IMR-90 (cell line): ENCODE measurements around the gene TEX101. TPM values are rescaled to one million over a fixed set of nuclear protein-coding genes. Genes with fewer than 3 reads are reported as not detected.

Source experiments
- ATAC-seq: fragments of 200-7000 bp; cut with Tn5 transposase; 2 replicates; pipeline ENCODE4 v1.9.1; 2020; ENCODE audit warnings: low read depth, mild to moderate bottlenecking, moderate library complexity
- BruUV-seq: library from RNA; stranded (reverse); fragments of 400-500 nt; replicated peaks from 2 replicates; lab custom pipeline; 2021; lab: Mats Ljungman, UMichigan
- CTCF ChIA-PET: fragments of 300-600 bp; formaldehyde crosslinking; extraction: SDS; loops from one replicate; lab custom pipeline; 2021; ENCODE audit warnings: antibody characterized with exemption; lab: Yijun Ruan, JAX
- POLR2A ChIA-PET: fragments of 300-600 bp; sonication (Branson Sonifier 250); formaldehyde crosslinking; loops from one replicate; lab custom pipeline; 2022; ENCODE audit warnings: antibody characterized with exemption; ENCODE audit not compliant: unreplicated experiment; lab: Charles Lee
- DNase-seq: peaks from one replicate; pipeline ENCODE4 v3.0.0; 2013
- H2AFZ ChIP-seq: replicated peaks from 2 replicates; pipeline ENCODE3; 2013; ENCODE audit warnings: low read length, mild to moderate bottlenecking; ENCODE audit not compliant: poor library complexity
- H2AK5ac ChIP-seq: 2 replicates; pipeline ENCODE4 v1.6.1; 2013; ENCODE audit warnings: low read depth, low read length, inconsistent platforms
- H2AK9ac ChIP-seq: replicated peaks from 2 replicates; pipeline ENCODE3; 2013; ENCODE audit warnings: mild to moderate bottlenecking, low read depth, low read length, moderate library complexity; ENCODE audit not compliant: poor library complexity
- H2BK120ac ChIP-seq: 2 replicates; pipeline ENCODE4 v1.6.1; 2013; ENCODE audit warnings: low read depth, low read length, inconsistent platforms
- H2BK15ac ChIP-seq: 3 replicates; pipeline ENCODE4 v1.6.1; 2013; ENCODE audit warnings: low read depth, low read length, inconsistent platforms
- H2BK20ac ChIP-seq: 2 replicates; pipeline ENCODE4 v1.6.1; 2013; ENCODE audit warnings: low read depth, mild to moderate bottlenecking, inconsistent platforms, low read length, moderate library complexity
- H2BK5ac ChIP-seq: 2 replicates; pipeline ENCODE4 v1.6.1; 2013; ENCODE audit warnings: mild to moderate bottlenecking, low read depth, low read length, inconsistent platforms; ENCODE audit not compliant: poor library complexity, severe bottlenecking
- H3K14ac ChIP-seq: replicated peaks from 2 replicates; pipeline ENCODE4 v1.6.1; 2013; ENCODE audit warnings: low read depth, low read length, inconsistent platforms
- H3K18ac ChIP-seq: 2 replicates; pipeline ENCODE4 v1.6.1; 2013; ENCODE audit warnings: low read depth, low read length, control low read depth
- H3K23ac ChIP-seq: 2 replicates; pipeline ENCODE4 v1.6.1; 2013; ENCODE audit warnings: low read depth, low read length, inconsistent platforms
- H3K27ac ChIP-seq: 2 replicates; pipeline ENCODE4 v1.5.1; 2013; ENCODE audit warnings: mild to moderate bottlenecking, control low read depth, low read length; ENCODE audit not compliant: insufficient read depth
- H3K27me3 ChIP-seq: 2 replicates; pipeline ENCODE4 v1.6.1; 2013; ENCODE audit warnings: low read length; ENCODE audit not compliant: control insufficient read depth, insufficient read depth
- H3K36me3 ChIP-seq: 2 replicates; pipeline ENCODE4 v1.6.1; 2013; ENCODE audit warnings: low read length, mixed read lengths; ENCODE audit not compliant: control insufficient read depth, insufficient read depth
- H3K4ac ChIP-seq: 2 replicates; pipeline ENCODE4 v1.6.1; 2013; ENCODE audit warnings: low read depth, low read length, inconsistent platforms
- H3K4me1 ChIP-seq: 2 replicates; pipeline ENCODE4 v1.6.1; 2013; ENCODE audit warnings: low read length, mixed read lengths; ENCODE audit not compliant: control insufficient read depth, insufficient read depth
- H3K4me2 ChIP-seq: 2 replicates; pipeline ENCODE4 v1.6.1; 2013; ENCODE audit warnings: low read depth, mild to moderate bottlenecking, control low read depth, low read length, moderate library complexity
- H3K4me3 ChIP-seq: 2 replicates; pipeline ENCODE4 v1.5.1; 2013; ENCODE audit warnings: low read depth, mild to moderate bottlenecking, control low read depth, low read length, moderate library complexity; ENCODE audit not compliant: insufficient read depth
- H3K56ac ChIP-seq: 2 replicates; pipeline ENCODE4 v1.6.1; 2013; ENCODE audit warnings: low read length, inconsistent platforms; ENCODE audit not compliant: insufficient read depth; ENCODE audit errors: extremely low read depth
- H3K79me1 ChIP-seq, 2 experiments: 2 replicates each; pipeline ENCODE4 v1.6.1; 2013; ENCODE audit warnings: low read length in 2 of 2, inconsistent platforms in 1 of 2, low read depth in 1 of 2
- H3K9ac ChIP-seq: 2 replicates; pipeline ENCODE4 v1.6.1; 2013; ENCODE audit warnings: low read depth, low read length, control low read depth
- H3K9me1 ChIP-seq: 2 replicates; pipeline ENCODE4 v1.6.1; 2013; ENCODE audit warnings: low read length, inconsistent platforms; ENCODE audit not compliant: insufficient read depth
- H3K9me3 ChIP-seq: 2 replicates; pipeline ENCODE4 v1.6.1; 2013; ENCODE audit warnings: low read length; ENCODE audit not compliant: control insufficient read depth, insufficient read depth
- H4K20me1 ChIP-seq: 2 replicates; pipeline ENCODE4 v1.6.1; 2013; ENCODE audit warnings: low read length, inconsistent platforms; ENCODE audit not compliant: insufficient read depth
- H4K5ac ChIP-seq: 2 replicates; pipeline ENCODE4 v1.6.1; 2013; ENCODE audit warnings: mild to moderate bottlenecking, low read depth, low read length, control low read depth
- H4K8ac ChIP-seq, 2 experiments: 2 replicates each; pipeline ENCODE4 v1.6.1; 2013; ENCODE audit warnings: low read depth in 2 of 2, low read length in 2 of 2, control low read depth in 1 of 2, inconsistent platforms in 1 of 2
- H4K91ac ChIP-seq: 2 replicates; pipeline ENCODE4 v1.6.1; 2013; ENCODE audit warnings: low read depth, low read length, inconsistent platforms; ENCODE audit not compliant: insufficient read depth
- BHLHE40 ChIP-seq: fragments of 150-350 bp; IDR thresholded peaks from 2 replicates; pipeline ENCODE4 v1.6.1; 2016; ENCODE audit warnings: mild to moderate bottlenecking, low read depth, low read length
- CEBPB ChIP-seq: IDR thresholded peaks from 2 replicates; pipeline ENCODE4 v1.6.1; 2012; ENCODE audit warnings: low read depth, low read length, improper control_type of control experiment
- CTCF ChIP-seq: conservative IDR thresholded peaks from 2 replicates; pipeline ENCODE4 v1.5.1; 2012; ENCODE audit warnings: mild to moderate bottlenecking, low read depth, low read length, improper control_type of control experiment
- FOS ChIP-seq: fragments of 150-350 bp; IDR thresholded peaks from 2 replicates; pipeline ENCODE4 v1.6.1; 2016; ENCODE audit warnings: low read depth, low read length
- MAFK ChIP-seq: IDR thresholded peaks from 2 replicates; pipeline ENCODE4 v1.6.1; 2012; ENCODE audit warnings: low read depth, low read length, improper control_type of control experiment
- MAZ ChIP-seq: IDR thresholded peaks from 2 replicates; pipeline ENCODE4 v1.6.1; 2012; ENCODE audit warnings: low read depth, mild to moderate bottlenecking, low read length, improper control_type of control experiment, moderate library complexity, borderline replicate concordance
- RFX5 ChIP-seq: IDR thresholded peaks from 2 replicates; pipeline ENCODE4 v1.8.0; 2012; ENCODE audit warnings: low read depth, mild to moderate bottlenecking, low read length, moderate library complexity
- SMC3 ChIP-seq: fragments of 150-350 bp; IDR thresholded peaks from 2 replicates; pipeline ENCODE4 v1.6.1; 2016; ENCODE audit warnings: low read depth, mild to moderate bottlenecking, antibody characterized with exemption, low read length, moderate library complexity
- USF2 ChIP-seq: fragments of 150-350 bp; IDR thresholded peaks from 2 replicates; pipeline ENCODE4 v1.6.1; 2017; ENCODE audit warnings: mild to moderate bottlenecking, antibody characterized with exemption, low read length, low read depth
- WGBS, 2 experiments: methylation state at CpG; one replicate each; pipeline versions ENCODE4 v1.1.5 to v1.1.7; 2013; ENCODE audit warnings: missing lambda C conversion rate in 2 of 2; ENCODE audit not compliant: insufficient read length in 1 of 2; ENCODE audit errors: extremely low coverage in 2 of 2; 5-methylcytosine and 5-hydroxymethylcytosine counted together
- dilution Hi-C: fragments of 300-500 bp; cut with HindIII; formaldehyde crosslinking; loops from one replicate; pipeline ENCODE4 v1.14.3; 2018; ENCODE audit warnings: low sequenced_read_pairs; ENCODE audit not compliant: unreplicated experiment
- in situ Hi-C: fragments of 300-500 bp; cut with MboI; formaldehyde crosslinking; loops from 3 replicates; pipeline ENCODE4 v1.14.3; 2019; ENCODE audit warnings: low sequenced_read_pairs, inconsistent platforms, mixed read lengths
- intact Hi-C: fragments of 100-400 bp; cut with micrococcal nuclease; formaldehyde crosslinking; loops from 2 replicates; pipeline ENCODE4 v1.10.0; 2022
- polyA plus RNA-seq, 3 experiments: library from polyadenylated mRNA; depleted of rRNA; stranded (reverse); fragments of >200 nt; gene quantifications; 2 replicates each; pipeline ENCODE4 v1.2.3, GENCODE V29; 2012; ENCODE audit warnings: low replicate concordance in 1 of 3
- total RNA-seq: library from RNA; depleted of rRNA; stranded (reverse); fragments of >200 nt; gene quantifications from 2 replicates; pipeline ENCODE4 v1.2.3, GENCODE V29; 2012

The TEX101 gene
- total and polyA plus RNA-seq, 2 of the 4 experiments (the other 2 are of a cell fraction) = not detected

GRCh38 chr19:43367822-43368221 is 46.9 kb upstream of the TEX101 start:
- H3K4ac ChIP-seq = no peak overlapping the region
- no peaks in the 10 kb centered on the region for H3K36me3 ChIP-seq
- intact Hi-C loops (no loop called here), in situ Hi-C loops (no loop called here), dilution Hi-C loops (no loop called here)
- no peak overlapping the region for H2BK120ac ChIP-seq
- no peak overlapping the region for H2AK5ac ChIP-seq
- H3K27me3 ChIP-seq = peaks cover 26% of the 10 kb centered on the region
- no peaks in the 10 kb centered on the region for H3K9me3 ChIP-seq
- H2BK15ac ChIP-seq = no peak overlapping the region
- ChIA-PET POLR2A (no interaction called here), CTCF (no interaction called here)
- ATAC-seq (no peak), DNase-seq (no peak)
- H3K18ac ChIP-seq = no peak overlapping the region
- no peak overlapping the region for H2AK9ac ChIP-seq
- no peak overlapping the region for H4K5ac ChIP-seq
- H3K56ac ChIP-seq = no peak overlapping the region
- no peaks in the 10 kb centered on the region for H4K20me1 ChIP-seq
- no peak for TF ChIP-seq BHLHE40
- no peak for TF ChIP-seq CTCF
- TF ChIP-seq CEBPB = no peak
- TF ChIP-seq MAZ = no peak
- no peak for TF ChIP-seq MAFK
- no peak for TF ChIP-seq FOS
- no peak for TF ChIP-seq USF2
- no peak for TF ChIP-seq RFX5
- TF ChIP-seq SMC3 = no peak
- H4K8ac ChIP-seq = no peak overlapping the region
- H3K14ac ChIP-seq = no peak overlapping the region
- H3K23ac ChIP-seq = no peak overlapping the region
- no peak overlapping the region for H2BK20ac ChIP-seq
- H2AFZ ChIP-seq = no peak overlapping the region
- H3K79me1 ChIP-seq = no peaks in the 10 kb centered on the region
- no peak overlapping the region for H3K9ac ChIP-seq
- no peak overlapping the region for H2BK5ac ChIP-seq
- no peak overlapping the region for H4K91ac ChIP-seq
- no peaks in the 10 kb centered on the region for H3K4me1 ChIP-seq
- 76% methylated on average over 2 of the region's 2 CpGs; no CpG with 5 or more reads in 1 of the 2 experiments for WGBS, 2 experiments
- no peak overlapping the region for H3K27ac ChIP-seq
- no peak overlapping the region for H3K4me2 ChIP-seq
- no TSS peak for BruUV-seq
- H3K4me3 ChIP-seq = no peak overlapping the region
- no peaks in the 10 kb centered on the region for H3K9me1 ChIP-seq
